HS-27A (cell line): Measurements from ENCODE around the gene CDRT4.

ENCODE experiments used
- DNase-seq: peaks from one replicate; pipeline ENCODE4 v3.0.0-alpha.2; 2012; ENCODE audit warnings: low read depth, missing footprints

CDRT4 gene

DNA sequence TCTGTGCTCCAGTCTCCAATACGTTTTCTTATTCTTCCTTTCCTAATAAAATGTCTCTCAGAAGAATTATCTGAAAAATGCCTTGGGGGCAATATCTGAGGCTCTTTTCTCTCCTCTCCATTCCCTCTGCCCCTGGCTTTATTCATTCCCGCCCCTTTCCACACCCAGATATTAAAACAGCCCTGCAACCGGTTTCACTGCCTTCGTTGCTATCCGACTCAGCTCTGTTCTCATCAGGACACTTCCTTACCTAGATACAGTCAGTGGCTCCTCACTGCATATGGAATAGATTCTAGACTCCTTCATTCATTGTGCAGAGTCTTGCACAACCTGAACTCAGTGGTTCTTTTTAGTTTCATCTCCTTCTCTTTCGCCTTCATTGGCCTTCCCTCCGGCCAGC lies 74.0 kb downstream of the CDRT4 start:
- no peak for DNase-seq

- DNase-seq = peak; percentile 58
These were observed 75.1 kb downstream of the CDRT4 start for GRCh38 chr17:15392326-15392741.

DNA sequence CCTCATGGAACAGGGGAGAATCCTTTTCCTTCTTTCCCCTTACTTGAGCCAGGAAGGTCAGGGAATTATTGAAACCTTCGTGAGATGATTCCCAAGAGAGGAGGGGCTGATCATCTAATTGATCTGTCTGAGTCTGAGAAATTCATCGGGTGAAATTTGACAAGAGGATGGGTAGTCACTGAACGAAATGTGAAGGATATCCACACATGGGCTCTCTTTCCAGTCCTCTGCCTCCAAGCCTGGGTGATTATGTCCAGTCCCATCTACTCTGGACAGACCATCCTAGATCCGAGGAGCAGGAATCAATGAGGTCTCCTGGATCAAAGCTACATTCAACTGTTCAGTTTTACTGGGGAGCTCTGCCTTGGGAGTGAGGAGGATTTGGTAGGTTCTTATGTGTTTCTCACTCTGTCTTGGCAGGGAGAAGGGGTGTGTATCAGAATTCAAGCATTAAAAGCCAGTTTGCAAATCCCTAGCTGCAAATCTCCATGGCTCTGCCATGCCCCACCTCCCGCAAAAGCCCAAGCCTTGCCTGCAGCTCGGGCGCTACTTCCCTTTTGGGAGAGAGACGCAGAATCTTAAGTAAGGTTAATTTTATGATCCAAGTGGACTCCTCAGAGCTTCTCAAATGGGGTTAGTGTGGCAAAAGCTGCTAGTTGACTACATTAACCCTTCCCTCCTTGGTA lies 78.9 kb downstream of the CDRT4 start:
- DNase-seq = no peak

GRCh38 chr17:15386083-15386482 lies 81.3 kb downstream of the CDRT4 start:
- no peak for DNase-seq
